NK-92 treated with Interleukin-12 subunit alpha and Interleukin-12 subunit beta, amount 100 ng/mL, for 24 hours (cell line): Measurements from ENCODE around the gene CNPY2.
"Not testable (repeated sequence)": the region's sequence is repeated elsewhere in the genome, so short reads cannot be mapped to it uniquely, and the experiment has no call there.

ENCODE experiments used
- DNase-seq: peaks from one replicate; lab custom pipeline; 2025; lab: John Stamatoyannopoulos, UW

Gene CNPY2

GRCh38 chr12:56315622-56316473 is at the start of gene CNPY2:
CNPY2 (minus strand) TSS chr12:56315988; CDS start chr12:56315217, 771 bp downstream.
- peak; percentile 93 for DNase-seq

- no peak for DNase-seq
Observed at GRCh38 chr12:56362130-56363059, 46.6 kb upstream of the CNPY2 start, which contains the start of gene APOF. APOF (minus strand) TSS chr12:56362857; CDS start chr12:56362745, 112 bp downstream.

- DNase-seq, result no peak
Observed at GRCh38 chr12:56361487-56362129, 45.8 kb upstream of the CNPY2 start.

- DNase-seq, result peak; percentile 96
Observed at GRCh38 chr12:56359851-56360767, 44.3 kb upstream of the CNPY2 start, which contains the start of gene STAT2. STAT2 (minus strand) TSS chr12:56360107; CDS start chr12:56356571, 3,536 bp downstream.

- DNase-seq, result no peak
Observed at GRCh38 chr12:56358836-56359532, 43.2 kb upstream of the CNPY2 start.

GRCh38 chr12:56351325-56351724 is 35.5 kb upstream of the CNPY2 start:
- no peak for DNase-seq

GRCh38 chr12:56350662-56351061 is 34.9 kb upstream of the CNPY2 start:
- no peak for DNase-seq

- no peak for DNase-seq
Observed at GRCh38 chr12:56348776-56349175, 33.0 kb upstream of the CNPY2 start.

- not testable (repeated sequence) for DNase-seq
Observed at GRCh38 chr12:56347255-56347654, 31.5 kb upstream of the CNPY2 start.

- DNase-seq, result no peak
Observed at GRCh38 chr12:56346675-56347074, 30.9 kb upstream of the CNPY2 start.

- not testable (repeated sequence) for DNase-seq
Observed at GRCh38 chr12:56342290-56342689, 26.5 kb upstream of the CNPY2 start.

GRCh38 chr12:56341616-56342015 is 25.8 kb upstream of the CNPY2 start:
- DNase-seq, result no peak

- DNase-seq, result no peak
Observed at GRCh38 chr12:56339158-56339422, 23.3 kb upstream of the CNPY2 start.

GRCh38 chr12:56338308-56339157 is 22.7 kb upstream of the CNPY2 start, which contains the start of gene IL23A:
IL23A (plus strand) TSS chr12:56338884; CDS start chr12:56339045, 161 bp downstream.
- peak; percentile 64 for DNase-seq

GRCh38 chr12:56337753-56338251 is 22.0 kb upstream of the CNPY2 start:
- DNase-seq, result no peak

GRCh38 chr12:56336361-56337167 is 20.8 kb upstream of the CNPY2 start:
- no peak for DNase-seq

GRCh38 chr12:56335527-56335926 is 19.7 kb upstream of the CNPY2 start:
- DNase-seq, result not testable (repeated sequence)

- DNase-seq, result no peak
Observed at GRCh38 chr12:56334490-56334793, 18.7 kb upstream of the CNPY2 start.
